ENCODE data around the gene FTH1.

- TF ChIP-seq CREB1 (IDR thresholded peaks at IDR 0.05) (no peak; the same call in 1 of the 2 replicates), SAP30 (IDR thresholded peaks at IDR 0.05; ENCODE audit: insufficient read depth, insufficient replicate concordance, low read length) (no peak), RNF2 (IDR thresholded peaks at IDR 0.05; ENCODE audit: borderline replicate concordance, low read depth, low read length, missing control alignments, poor library complexity, severe bottlenecking) (no peak), SP1 (IDR thresholded peaks at IDR 0.05; ENCODE audit: low read depth, low read length) (no peak), EP300 (IDR thresholded peaks at IDR 0.05; ENCODE audit: borderline replicate concordance in 1 of 2, low read depth in 2 of 2, low read length in 2 of 2) (no peak), TAF1 (IDR thresholded peaks at IDR 0.05; ENCODE audit: low read depth, low read length) (no peak), TBP (IDR thresholded peaks at IDR 0.05; ENCODE audit: low read depth, low read length) (no peak), KDM5A (IDR thresholded peaks at IDR 0.05; ENCODE audit: low read length) (no peak), MAFK (IDR thresholded peaks at IDR 0.05; ENCODE audit: low read depth, low read length) (no peak), POLR2A (IDR thresholded peaks at IDR 0.05; ENCODE audit: control extremely low read depth in 1 of 2, low read depth in 2 of 2, low read length in 2 of 2) (peak; percentile 84 to 90), BCL11A (IDR thresholded peaks at IDR 0.05; ENCODE audit: low read depth in 2 of 2, low read length in 2 of 2) (no peak), ZNF274 (IDR thresholded peaks at IDR 0.05; ENCODE audit: borderline replicate concordance, extremely low read depth, low read length) (no peak), SIX5 (IDR thresholded peaks at IDR 0.05; ENCODE audit: low read depth, low read length) (no peak)
- TF ChIP-seq, protein P1, sequence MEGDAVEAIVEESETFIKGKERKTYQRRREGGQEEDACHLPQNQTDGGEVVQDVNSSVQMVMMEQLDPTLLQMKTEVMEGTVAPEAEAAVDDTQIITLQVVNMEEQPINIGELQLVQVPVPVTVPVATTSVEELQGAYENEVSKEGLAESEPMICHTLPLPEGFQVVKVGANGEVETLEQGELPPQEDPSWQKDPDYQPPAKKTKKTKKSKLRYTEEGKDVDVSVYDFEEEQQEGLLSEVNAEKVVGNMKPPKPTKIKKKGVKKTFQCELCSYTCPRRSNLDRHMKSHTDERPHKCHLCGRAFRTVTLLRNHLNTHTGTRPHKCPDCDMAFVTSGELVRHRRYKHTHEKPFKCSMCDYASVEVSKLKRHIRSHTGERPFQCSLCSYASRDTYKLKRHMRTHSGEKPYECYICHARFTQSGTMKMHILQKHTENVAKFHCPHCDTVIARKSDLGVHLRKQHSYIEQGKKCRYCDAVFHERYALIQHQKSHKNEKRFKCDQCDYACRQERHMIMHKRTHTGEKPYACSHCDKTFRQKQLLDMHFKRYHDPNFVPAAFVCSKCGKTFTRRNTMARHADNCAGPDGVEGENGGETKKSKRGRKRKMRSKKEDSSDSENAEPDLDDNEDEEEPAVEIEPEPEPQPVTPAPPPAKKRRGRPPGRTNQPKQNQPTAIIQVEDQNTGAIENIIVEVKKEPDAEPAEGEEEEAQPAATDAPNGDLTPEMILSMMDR (IDR thresholded peaks at IDR 0.05; ENCODE audit: control extremely low read depth in 1 of 3, insufficient read depth in 1 of 3, low read depth in 1 of 3, low read length in 3 of 3) = no peak
Observed at GRCh38 chr11:61963282-61964057, 4.0 kb downstream of the FTH1 start.

Data from H1 (cell line).